MV-4-11 (cell line): Measurements from ENCODE around the gene RIPK3.
"Not testable (repeated sequence)": the region's sequence is repeated elsewhere in the genome, so short reads cannot be mapped to it uniquely, and the experiment has no call there.

Source experiments
- DNase-seq: peaks from one replicate; lab custom pipeline; 2025; lab: John Stamatoyannopoulos, UW

RIPK3 gene

DNA sequence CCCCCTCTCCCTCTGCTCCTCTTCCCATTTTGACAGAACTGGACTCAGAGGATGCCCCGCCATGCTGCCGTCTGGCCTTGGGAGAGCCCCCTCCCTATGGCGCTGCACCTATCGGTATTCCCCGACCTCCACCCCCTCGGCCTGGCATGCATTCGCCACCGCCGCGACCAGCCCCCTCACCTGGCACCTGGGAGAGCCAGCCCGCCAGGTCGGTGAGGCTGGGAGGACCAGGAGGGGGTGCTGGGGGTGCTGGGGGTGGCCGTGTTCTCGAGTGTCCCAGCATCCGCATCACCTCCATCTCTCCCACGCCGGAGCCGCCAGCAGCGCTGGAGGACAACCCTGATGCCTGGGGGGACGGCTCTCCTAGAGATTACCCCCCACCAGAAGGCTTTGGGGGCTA, 29.7 kb upstream of the RIPK3 start:
- DNase-seq: no peak

- no peak for DNase-seq
Measured at GRCh38 chr14:24368562-24369252, 28.9 kb upstream of the RIPK3 start.

DNA sequence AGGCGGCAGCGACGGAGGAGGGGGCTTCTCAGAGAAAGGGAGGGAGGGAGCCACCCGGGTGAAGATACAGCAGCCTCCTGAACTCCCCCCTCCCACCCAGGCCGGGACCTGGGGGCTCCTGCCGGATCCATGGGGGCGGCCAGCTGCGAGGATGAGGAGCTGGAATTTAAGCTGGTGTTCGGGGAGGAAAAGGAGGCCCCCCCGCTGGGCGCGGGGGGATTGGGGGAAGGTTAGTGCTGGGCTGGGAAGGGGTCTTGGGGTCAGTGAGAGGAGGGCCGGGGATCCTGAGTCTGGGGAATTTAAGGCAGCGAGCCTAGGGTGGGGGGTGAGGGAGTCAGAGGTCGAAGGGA, 28.4 kb upstream of the RIPK3 start:
- no peak for DNase-seq

DNA sequence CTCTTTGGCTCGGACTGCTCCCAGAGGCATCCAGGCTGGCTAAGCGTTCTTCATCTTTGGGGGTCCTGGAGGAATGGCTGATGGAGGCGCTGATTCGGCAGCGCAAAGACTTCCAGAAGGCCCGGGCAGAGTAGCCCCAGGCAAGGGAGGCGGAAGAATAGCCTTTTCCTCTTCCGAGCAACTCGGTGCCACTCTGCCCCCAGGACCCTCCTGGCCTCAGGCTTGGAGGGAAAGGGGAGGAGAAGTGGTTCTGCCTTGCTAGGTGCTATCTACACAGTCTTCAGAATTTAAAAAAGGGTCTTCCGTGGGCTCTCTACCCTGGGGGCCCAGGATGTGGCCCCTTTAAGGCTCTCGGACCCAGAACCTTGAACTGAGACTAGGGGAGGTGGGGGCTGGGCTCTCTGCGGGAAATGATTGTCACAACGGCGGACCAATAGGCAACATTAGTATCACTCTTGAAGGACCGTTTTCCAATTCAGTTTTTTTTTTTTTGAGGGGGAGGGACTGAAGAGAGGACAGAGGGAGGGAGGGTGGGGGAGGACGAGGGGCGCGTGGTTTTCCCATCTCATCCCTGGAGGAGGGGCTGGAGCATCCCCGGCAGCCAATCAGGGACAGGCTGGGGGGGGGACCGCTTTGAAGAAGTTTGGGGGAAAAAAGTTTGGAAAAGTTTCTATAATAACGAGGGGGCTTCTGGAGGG, 27.9 kb upstream of the RIPK3 start, which contains the start of gene NFATC4:
NFATC4 (plus strand) TSS at position 671 of the 698 bp plus-strand sequence. CDS start 157 bp downstream, outside the sequence.
- DNase-seq: no peak

GRCh38 chr14:24366721-24367513, 27.1 kb upstream of the RIPK3 start:
- DNase-seq: no peak

- DNase-seq: no peak
Measured at GRCh38 chr14:24366413-24366720, 26.6 kb upstream of the RIPK3 start.

GRCh38 chr14:24365600-24366412, 26.0 kb upstream of the RIPK3 start:
- peak; percentile 72 for DNase-seq

GRCh38 chr14:24364841-24365240, 25.1 kb upstream of the RIPK3 start:
- DNase-seq: no peak

DNA sequence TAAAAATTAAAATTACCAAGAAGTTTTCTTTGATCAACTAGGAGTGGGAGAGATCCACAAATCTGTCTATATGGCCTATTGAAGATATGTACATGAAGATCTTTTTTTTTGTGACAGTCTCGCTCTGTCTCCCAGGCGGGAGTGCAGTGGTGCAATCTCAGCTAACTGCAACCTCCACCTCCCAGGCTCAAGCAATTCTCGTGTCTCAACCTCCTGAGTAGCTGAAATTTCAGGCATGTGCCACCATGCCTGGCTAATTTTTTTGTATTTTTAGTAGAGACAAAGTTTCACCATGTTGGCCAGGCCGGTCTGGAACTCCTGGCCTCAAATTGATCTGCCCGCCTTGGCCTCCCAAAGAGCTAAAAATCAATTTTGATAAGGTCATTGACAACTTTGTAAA, 23.6 kb upstream of the RIPK3 start:
- DNase-seq: no peak

GRCh38 chr14:24362241-24362960, 22.6 kb upstream of the RIPK3 start:
- DNase-seq: no peak

DNA sequence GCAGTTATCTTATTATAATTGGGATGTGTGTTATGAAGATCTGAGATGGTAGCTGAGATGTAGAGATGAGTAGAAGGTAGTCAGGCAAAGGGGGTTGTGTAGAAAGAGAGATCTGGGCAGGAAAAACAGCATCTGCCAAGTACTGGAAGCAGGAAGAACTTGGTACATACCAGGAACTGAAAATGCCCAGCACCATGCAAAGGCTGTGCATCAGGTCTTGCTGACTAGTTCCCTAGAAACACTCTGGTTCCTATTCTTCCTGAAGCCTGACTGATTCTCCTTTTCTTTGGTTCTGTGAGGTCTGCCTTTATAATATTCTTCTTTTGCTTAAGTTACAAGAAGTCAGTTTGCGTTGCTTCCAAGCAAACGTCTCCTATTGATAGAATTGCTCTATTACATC, 21.5 kb upstream of the RIPK3 start:
- peak; percentile 56 for DNase-seq

DNA sequence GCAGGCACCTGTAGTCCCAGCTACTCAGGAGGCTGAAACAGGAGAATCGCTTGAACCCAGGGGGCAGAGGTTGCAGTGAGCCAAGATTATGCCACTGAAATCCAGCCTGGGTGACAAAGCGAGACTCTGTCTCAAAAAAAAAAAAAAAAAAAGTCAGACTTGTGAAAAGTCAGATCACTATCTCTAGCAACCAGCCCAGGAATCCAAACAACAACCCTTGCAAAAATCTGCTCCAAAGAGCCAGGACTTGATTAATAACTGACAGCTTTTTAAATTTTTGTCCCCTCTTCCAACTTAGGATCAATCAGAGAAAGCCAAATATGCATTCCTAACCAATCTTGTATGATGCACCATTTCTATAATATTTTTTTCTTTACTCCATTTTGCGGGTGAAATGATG, 20.5 kb upstream of the RIPK3 start:
- DNase-seq: no peak

GRCh38 chr14:24356208-24356607, 16.4 kb upstream of the RIPK3 start:
- no peak for DNase-seq

DNA sequence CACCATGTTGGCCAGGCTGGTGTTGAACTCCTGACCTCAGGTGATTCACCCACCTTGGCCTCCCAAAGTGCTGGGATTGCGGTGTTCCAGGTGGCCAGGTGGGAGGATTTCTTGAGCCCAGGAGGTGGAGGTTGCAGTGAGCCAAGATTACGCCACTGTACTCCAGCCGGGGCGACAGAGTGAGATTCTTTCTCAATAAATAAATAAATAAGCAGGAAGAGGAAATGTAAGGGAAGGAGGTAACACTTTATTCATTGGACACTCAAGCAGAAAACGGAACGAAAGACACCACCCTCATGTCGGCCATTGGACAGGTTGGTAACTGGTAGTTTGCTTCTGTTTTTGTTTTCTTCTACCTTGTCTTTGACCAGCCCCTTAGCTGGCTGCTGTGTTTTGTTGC, 15.2 kb upstream of the RIPK3 start:
- no peak for DNase-seq

GRCh38 chr14:24354482-24354825, 14.7 kb upstream of the RIPK3 start:
- not testable (repeated sequence) for DNase-seq

- no peak for DNase-seq
Measured at GRCh38 chr14:24353559-24354481, 14.0 kb upstream of the RIPK3 start.

DNA sequence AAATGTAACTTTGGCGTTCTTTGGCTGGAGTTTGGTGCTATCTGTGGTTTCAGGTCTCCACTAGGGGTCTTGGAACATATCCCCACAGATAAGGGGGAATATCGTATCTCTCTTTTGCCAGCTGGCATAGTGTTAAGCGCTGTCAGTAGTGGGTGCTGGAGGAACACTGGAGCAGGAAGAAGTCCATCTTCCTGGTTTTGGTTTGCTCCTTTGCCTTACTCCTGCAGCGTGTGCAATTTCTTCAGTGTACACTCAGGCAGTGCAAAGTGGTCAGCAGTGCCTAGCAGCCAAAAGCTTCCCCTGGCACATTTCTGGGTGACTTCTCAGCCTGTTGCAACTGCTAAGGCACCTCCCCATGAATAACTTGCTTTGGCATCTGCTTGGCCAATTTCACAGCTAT, 11.7 kb upstream of the RIPK3 start:
- DNase-seq: peak; percentile 37

- DNase-seq: no peak
Measured at GRCh38 chr14:24349742-24350141, 10.0 kb upstream of the RIPK3 start.

- DNase-seq: no peak
Measured at GRCh38 chr14:24348186-24348585, 8.4 kb upstream of the RIPK3 start.

DNA sequence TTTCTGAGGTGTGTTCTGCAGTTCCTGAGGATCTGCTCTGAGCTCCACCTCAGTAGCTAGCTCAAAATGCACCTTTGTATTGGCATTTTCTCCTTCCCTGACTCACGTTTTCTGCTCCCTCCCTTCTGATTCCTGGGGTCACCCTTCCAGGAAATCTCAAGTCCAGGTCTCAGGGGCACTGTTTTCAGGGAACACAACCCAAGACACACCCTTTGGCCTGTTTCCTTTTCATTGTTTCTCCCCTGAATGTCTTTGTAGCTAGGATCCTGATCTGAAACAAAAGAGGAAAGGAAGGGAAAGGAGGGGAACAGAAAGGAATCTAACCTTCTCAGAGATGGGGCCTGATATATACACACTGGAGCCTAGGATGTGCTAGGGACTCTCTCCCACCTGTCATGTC, 7.3 kb upstream of the RIPK3 start:
- no peak for DNase-seq
